Measurements from ENCODE around the gene MIER2. TPM values are rescaled to one million over a fixed set of nuclear protein-coding genes. Genes with fewer than 3 reads are reported as not detected.
A peak's percentile ranks its signal among the peaks of the same experiment; 100 is the strongest.

Gene MIER2
- total RNA-seq, 1 experiment from 2014 or later: 22.8 TPM

- no peak for DNase-seq
- BruUV-seq (replicated peaks): no TSS peak
- CTCF ChIA-PET: no interaction called here
- no peaks in the 10 kb centered on the region for H3K9me3 Mint-ChIP-seq (ENCODE audit: low read depth, unreplicated experiment)
- H3K27ac Mint-ChIP-seq (ENCODE audit: unreplicated experiment): no peak overlapping the region
- no peak overlapping the region for H3K4me3 Mint-ChIP-seq (ENCODE audit: low read depth, unreplicated experiment)
- TF ChIP-seq CTCF (IDR thresholded peaks at IDR 0.05; ENCODE audit: unreplicated experiment): no peak
- peaks cover 49% of the 10 kb centered on the region for H3K36me3 Mint-ChIP-seq (ENCODE audit: insufficient read depth, unreplicated experiment)
- H3K27me3 Mint-ChIP-seq (ENCODE audit: unreplicated experiment): no peaks in the 10 kb centered on the region
- H3K4me1 Mint-ChIP-seq (ENCODE audit: low read depth, unreplicated experiment): no peaks in the 10 kb centered on the region
- intact Hi-C loops (cut with micrococcal nuclease; ENCODE audit: unreplicated experiment): no loop called here
These were observed 62.6 kb downstream of the MIER2 start for GRCh38 chr19:281992-282391.

GRCh38 chr19:281156-281853 is 63.3 kb downstream of the MIER2 start:
- intact Hi-C loops (cut with micrococcal nuclease; ENCODE audit: unreplicated experiment): no loop called here
- DNase-seq: no peak
- Mint-ChIP-seq H3K27me3 (ENCODE audit: unreplicated experiment) (no peaks in the 10 kb centered on the region), H3K4me1 (ENCODE audit: low read depth, unreplicated experiment) (no peaks in the 10 kb centered on the region), H3K27ac (ENCODE audit: unreplicated experiment) (peak overlapping the region; percentile 20), H3K9me3 (ENCODE audit: low read depth, unreplicated experiment) (no peaks in the 10 kb centered on the region), H3K4me3 (ENCODE audit: low read depth, unreplicated experiment) (no peak overlapping the region), H3K36me3 (ENCODE audit: insufficient read depth, unreplicated experiment) (peaks cover 44% of the 10 kb centered on the region)
- TSS peak; percentile 23 for BruUV-seq (replicated peaks)
- no peak for TF ChIP-seq CTCF (IDR thresholded peaks at IDR 0.05; ENCODE audit: unreplicated experiment)
- CTCF ChIA-PET: no interaction called here

GRCh38 chr19:280541-281009 is 64.0 kb downstream of the MIER2 start:
- no peak for DNase-seq
- Mint-ChIP-seq H3K9me3 (ENCODE audit: low read depth, unreplicated experiment) (no peaks in the 10 kb centered on the region), H3K27me3 (ENCODE audit: unreplicated experiment) (no peaks in the 10 kb centered on the region), H3K36me3 (ENCODE audit: insufficient read depth, unreplicated experiment) (peaks cover 36% of the 10 kb centered on the region), H3K27ac (ENCODE audit: unreplicated experiment) (no peak overlapping the region), H3K4me3 (ENCODE audit: low read depth, unreplicated experiment) (no peak overlapping the region), H3K4me1 (ENCODE audit: low read depth, unreplicated experiment) (no peaks in the 10 kb centered on the region)
- no peak for TF ChIP-seq CTCF (IDR thresholded peaks at IDR 0.05; ENCODE audit: unreplicated experiment)
- intact Hi-C loops (cut with micrococcal nuclease; ENCODE audit: unreplicated experiment): no loop called here
- CTCF ChIA-PET: no interaction called here
- no TSS peak for BruUV-seq (replicated peaks)

GRCh38 chr19:279656-280055 is 64.9 kb downstream of the MIER2 start:
- Mint-ChIP-seq H3K27ac (ENCODE audit: unreplicated experiment) (no peak overlapping the region), H3K36me3 (ENCODE audit: insufficient read depth, unreplicated experiment) (peaks cover 35% of the 10 kb centered on the region), H3K4me1 (ENCODE audit: low read depth, unreplicated experiment) (no peaks in the 10 kb centered on the region), H3K9me3 (ENCODE audit: low read depth, unreplicated experiment) (no peaks in the 10 kb centered on the region), H3K27me3 (ENCODE audit: unreplicated experiment) (no peaks in the 10 kb centered on the region), H3K4me3 (ENCODE audit: low read depth, unreplicated experiment) (no peak overlapping the region)
- no TSS peak for BruUV-seq (replicated peaks)
- intact Hi-C loops (cut with micrococcal nuclease; ENCODE audit: unreplicated experiment): no loop called here
- no peak for DNase-seq
- TF ChIP-seq CTCF (IDR thresholded peaks at IDR 0.05; ENCODE audit: unreplicated experiment): no peak
- CTCF ChIA-PET: no interaction called here
